Fibroblast of villous mesenchyme (primary cell): ENCODE results near the gene NME7. TPM values are rescaled to one million over a fixed set of nuclear protein-coding genes. Genes with fewer than 3 reads are reported as not detected.
"Not testable (repeated sequence)": the region's sequence is repeated elsewhere in the genome, so short reads cannot be mapped to it uniquely, and the experiment has no call there.

Source experiments
- DNase-seq: peaks from one replicate; pipeline ENCODE4 v3.0.0-alpha.2; 2010; ENCODE audit warnings: low read depth
- H3K4me3 ChIP-seq: 2 replicates; pipeline ENCODE4 v1.5.1; 2011; ENCODE audit warnings: low read depth, mild to moderate bottlenecking, low read length
- CTCF ChIP-seq: IDR thresholded peaks from 2 replicates; pipeline ENCODE4 v1.5.1; 2012; ENCODE audit warnings: low read depth, mild to moderate bottlenecking, low read length; ENCODE audit not compliant: insufficient read depth
- total RNA-seq: library from RNA; depleted of rRNA; stranded (reverse); fragments of >200 nt; gene quantifications from 2 replicates; pipeline ENCODE4 v1.2.3, GENCODE V29; 2012

NME7 gene
- total RNA-seq, 1 donor: 41.9 TPM

- no peak for TF ChIP-seq CTCF
- no peak overlapping the region for H3K4me3 ChIP-seq
- no peak for DNase-seq
Measured at GRCh38 chr1:169345511-169345910, 22.1 kb downstream of the NME7 start.

GRCh38 chr1:169342096-169342495 lies 25.5 kb downstream of the NME7 start:
- not testable (repeated sequence) for H3K4me3 ChIP-seq, DNase-seq

- TF ChIP-seq CTCF: no peak
- DNase-seq: no peak
Measured at GRCh38 chr1:169340882-169341281, 26.7 kb downstream of the NME7 start.

GRCh38 chr1:169339773-169340172 lies 27.8 kb downstream of the NME7 start:
- no peak overlapping the region for H3K4me3 ChIP-seq
- no peak for DNase-seq
- TF ChIP-seq CTCF: no peak

More at GRCh38 chr1:169340882-169341281, 26.7 kb downstream of the NME7 start:
- H3K4me3 ChIP-seq: no peak overlapping the region

- no peak overlapping the region for H3K4me3 ChIP-seq
- TF ChIP-seq CTCF: no peak
- DNase-seq: no peak
Measured at GRCh38 chr1:169338617-169339016, 29.0 kb downstream of the NME7 start.

GRCh38 chr1:169336947-169337715 lies 30.5 kb downstream of the NME7 start:
- not testable (repeated sequence) for DNase-seq

GRCh38 chr1:169334727-169335126 lies 32.9 kb downstream of the NME7 start:
- not testable (repeated sequence) for DNase-seq, H3K4me3 ChIP-seq

More at GRCh38 chr1:169336947-169337715, 30.5 kb downstream of the NME7 start:
- H3K4me3 ChIP-seq: not testable (repeated sequence)

- DNase-seq: no peak
- no peak overlapping the region for H3K4me3 ChIP-seq
- TF ChIP-seq CTCF: no peak
Measured at GRCh38 chr1:169330927-169331326, 36.7 kb downstream of the NME7 start.
